Measurements from ENCODE around the gene TAC4. TPM values are rescaled to one million over a fixed set of nuclear protein-coding genes. Genes with fewer than 3 reads are reported as not detected.

Gene TAC4
- total and polyA plus RNA-seq, 10 of the 15 experiments (the other 5 are each of a cell fraction or from before 2014, with no cell fraction given) = not detected

- TF ChIP-seq CEBPZ (IDR thresholded peaks at IDR 0.05; ENCODE audit: low read depth, low read length) (no peak), NFYA (IDR thresholded peaks at IDR 0.05; ENCODE audit: borderline replicate concordance, low read depth, low read length) (no peak)
Observed at GRCh38 chr17:49880291-49881053, 32.6 kb upstream of the TAC4 start (continued).

- ChIA-PET RAD21 (ENCODE audit: unreplicated experiment) (no interaction called here), SMC1A (ENCODE audit: uncharacterized antibody, unreplicated experiment) (interaction anchor here (1.3 to 1.6 kb wide), 2 partner anchors 117 to 119 kb away, joined by 6 to 9 read pairs; no protein-coding TSS in a partner anchor), POLR2A (no interaction called here), CTCF (interaction anchor here (0.7 to 7.2 kb wide), 7 partner anchors 22 to 644 kb away, joined by 3 to 105 read pairs (median 5); partner anchors contain the start of gene DLX3)
- Histone ChIP-seq H3K4me3 (no peak overlapping the region), H3K36me3 (ENCODE audit: control insufficient read depth in 2 of 2, insufficient read depth in 2 of 2, low read length in 1 of 2) (no peaks in the 10 kb centered on the region), H3K4me2 (ENCODE audit: control insufficient read depth, insufficient read depth) (no peak overlapping the region), H3K27me3 (replicated peaks in 1 of 2; ENCODE audit: control insufficient read depth in 2 of 2, insufficient read depth in 2 of 2, low read length in 1 of 2) (peaks cover 0 to 5% of the 10 kb centered on the region in 2 experiments; a peak in 2 of 4 replicates), H3K9me3 (replicated peaks; ENCODE audit: control insufficient read depth, insufficient read depth, low read length) (no peaks in the 10 kb centered on the region), H3K4me1 (ENCODE audit: control insufficient read depth, insufficient read depth, low read length) (no peaks in the 10 kb centered on the region), H4K20me1 (ENCODE audit: control insufficient read depth, insufficient read depth) (no peaks in the 10 kb centered on the region; the same call in 1 of the 2 replicates), H2AFZ (ENCODE audit: control insufficient read depth, low read depth, low read length) (no peak overlapping the region), H3K79me2 (ENCODE audit: control insufficient read depth, insufficient read depth, low read length) (no peaks in the 10 kb centered on the region), H3K9ac (ENCODE audit: control insufficient read depth, insufficient read depth, low read length) (no peak overlapping the region), H3K27ac (ENCODE audit: control insufficient read depth, insufficient read depth) (no peak overlapping the region)
- in situ Hi-C loops (cut with MboI) = no loop called here
- TF ChIP-seq FOS (IDR thresholded peaks at IDR 0.05; ENCODE audit: borderline replicate concordance, extremely low read depth, insufficient read length) = no peak
- TF ChIP-seq PAX8 (IDR thresholded peaks at IDR 0.05) = no peak
- no peak for TF ChIP-seq ZBED1 (IDR thresholded peaks at IDR 0.05; ENCODE audit: borderline replicate concordance)
- no peak for TF ChIP-seq ELK1 (IDR thresholded peaks at IDR 0.05; ENCODE audit: low read depth, low read length)
- TF ChIP-seq ZNF217 (IDR thresholded peaks at IDR 0.05) = no peak
- intact Hi-C loops (cut with micrococcal nuclease; ENCODE audit: unreplicated experiment) = no loop called here
- ATAC-seq = no peak
- no peak for DNase-seq (ENCODE audit: low read depth, low spot score)
- 30% methylated on average over 13 of the region's 14 CpGs for WGBS (ENCODE audit: insufficient coverage, insufficient replicate concordance, low lambda C conversion rate, missing lambda C conversion rate)
- no TSS peak for BruUV-seq (replicated peaks)
- no peak for FAIRE-seq
Observed at GRCh38 chr17:49878931-49879904, 31.3 kb upstream of the TAC4 start.
